Panc1 (cell line): Measurements from ENCODE around the gene EGR1. TPM values are rescaled to one million over a fixed set of nuclear protein-coding genes. Genes with fewer than 3 reads are reported as not detected.

Experiments
- ATAC-seq: fragments of 200-7000 bp; cut with Tn5 transposase; 2 replicates; pipeline ENCODE4 v1.9.1; 2020; ENCODE audit warnings: mild to moderate bottlenecking, moderate library complexity
- BruUV-seq: library from RNA; stranded (reverse); fragments of 400-500 nt; replicated peaks from 2 replicates; lab custom pipeline; 2021; lab: Mats Ljungman, UMichigan
- CTCF ChIA-PET: fragments of 300-600 bp; sonication (Branson Sonifier 250); formaldehyde crosslinking; loops from one replicate; lab custom pipeline; 2022; ENCODE audit warnings: antibody characterized with exemption; lab: Charles Lee
- POLR2A ChIA-PET: fragments of 300-600 bp; sonication (Branson Sonifier 250); formaldehyde crosslinking; loops from one replicate; lab custom pipeline; 2022; ENCODE audit warnings: antibody characterized with exemption; lab: Charles Lee
- DNase-seq: peaks from one replicate; pipeline ENCODE4 v3.0.0-alpha.2; 2010; ENCODE audit warnings: low read depth, low spot score
- H3K27ac ChIP-seq: 2 replicates; pipeline ENCODE4 v1.5.1; 2011; ENCODE audit warnings: mild to moderate bottlenecking, low read length, inconsistent platforms
- H3K27me3 ChIP-seq: fragments of 200-500 bp; sonication (Bioruptor generic); 2 replicates; pipeline ENCODE4 v1.6.0; 2014; ENCODE audit warnings: low read length, inconsistent platforms; ENCODE audit not compliant: control insufficient read depth, insufficient read depth
- H3K36me3 ChIP-seq: fragments of 200-500 bp; sonication (Bioruptor generic); 2 replicates; pipeline ENCODE4 v1.5.1; 2014; ENCODE audit warnings: inconsistent platforms, mild to moderate bottlenecking, low read length, moderate library complexity; ENCODE audit not compliant: control insufficient read depth, insufficient read depth
- H3K4me1 ChIP-seq: 2 replicates; pipeline ENCODE4 v1.5.1; 2011; ENCODE audit warnings: inconsistent platforms, mild to moderate bottlenecking, low read length, moderate library complexity; ENCODE audit not compliant: control insufficient read depth, insufficient read depth
- H3K4me3 ChIP-seq, 2 experiments: 2 replicates each; pipeline ENCODE4 v1.5.1; 2011 to 2012; ENCODE audit warnings: low read depth in 2 of 2, low read length in 2 of 2, mild to moderate bottlenecking in 2 of 2, inconsistent platforms in 1 of 2, moderate library complexity in 1 of 2
- H3K9me3 ChIP-seq: fragments of 200-500 bp; sonication (Bioruptor generic); 2 replicates; pipeline ENCODE4 v1.5.1; 2014; ENCODE audit warnings: low read depth, mild to moderate bottlenecking, inconsistent platforms, low read length, moderate library complexity; ENCODE audit not compliant: control insufficient read depth, insufficient read depth
- POLR2AphosphoS5 ChIP-seq: IDR thresholded peaks from 2 replicates; pipeline ENCODE4 v1.6.1; 2012; ENCODE audit warnings: mild to moderate bottlenecking, low read depth, low read length, moderate library complexity
- SIN3A ChIP-seq: IDR thresholded peaks from 2 replicates; pipeline ENCODE4 v1.6.1; 2012; ENCODE audit warnings: low read depth, mild to moderate bottlenecking, low read length, moderate library complexity, borderline replicate concordance; ENCODE audit not compliant: insufficient read depth
- TCF7L2 ChIP-seq: IDR thresholded peaks from 2 replicates; pipeline ENCODE4 v1.6.1; 2011; ENCODE audit warnings: mild to moderate bottlenecking, low read depth, low read length, inconsistent platforms
- in situ Hi-C: cut with HindIII; loops from 2 replicates; pipeline ENCODE4 v1.10.0; 2016; ENCODE audit warnings: low sequenced_read_pairs, low pct_unique_long_range_greater_than_20kb
- intact Hi-C: fragments of 100-400 bp; cut with micrococcal nuclease; formaldehyde crosslinking; loops from one replicate; pipeline ENCODE4 v1.10.0; 2022; ENCODE audit not compliant: unreplicated experiment
- total RNA-seq: library from RNA; stranded (reverse); gene quantifications from one replicate; pipeline ENCODE4 v1.2.1, GENCODE V29; 2021; ENCODE audit not compliant: unreplicated experiment
- TF ChIP-seq, protein P1 (sequence below), 2 experiments: IDR thresholded peaks; 2 replicates each; pipeline ENCODE4 v1.6.1; 2011 to 2012; ENCODE audit warnings: low read depth in 2 of 2, control low read depth in 1 of 2, low read length in 1 of 2, mild to moderate bottlenecking in 1 of 2, moderate library complexity in 1 of 2; ENCODE audit not compliant: insufficient read depth in 1 of 2

The EGR1 gene
- total RNA-seq, 1 experiment from 2014 or later, result 12.0 TPM

DNA sequence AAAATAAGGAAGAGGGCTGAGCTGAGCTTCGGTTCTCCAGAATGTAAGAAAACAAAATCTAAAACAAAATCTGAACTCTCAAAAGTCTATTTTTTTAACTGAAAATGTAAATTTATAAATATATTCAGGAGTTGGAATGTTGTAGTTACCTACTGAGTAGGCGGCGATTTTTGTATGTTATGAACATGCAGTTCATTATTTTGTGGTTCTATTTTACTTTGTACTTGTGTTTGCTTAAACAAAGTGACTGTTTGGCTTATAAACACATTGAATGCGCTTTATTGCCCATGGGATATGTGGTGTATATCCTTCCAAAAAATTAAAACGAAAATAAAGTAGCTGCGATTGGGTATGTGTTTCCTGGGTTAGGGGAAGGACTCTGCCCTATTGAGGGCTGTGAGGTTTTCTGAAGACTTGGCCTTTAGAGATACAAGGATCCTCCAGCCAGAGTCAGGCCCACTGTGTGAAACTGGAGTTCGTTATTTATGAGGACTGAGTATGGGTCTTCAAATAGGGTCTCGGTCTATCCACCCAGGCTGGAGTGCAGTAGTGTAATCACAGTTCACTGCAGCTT, 3.8 kb downstream of the EGR1 start:
- intact Hi-C loops, result no loop called here
- H3K4me3 ChIP-seq, result no peak overlapping the region
- in situ Hi-C loops, result no loop called here

DNA sequence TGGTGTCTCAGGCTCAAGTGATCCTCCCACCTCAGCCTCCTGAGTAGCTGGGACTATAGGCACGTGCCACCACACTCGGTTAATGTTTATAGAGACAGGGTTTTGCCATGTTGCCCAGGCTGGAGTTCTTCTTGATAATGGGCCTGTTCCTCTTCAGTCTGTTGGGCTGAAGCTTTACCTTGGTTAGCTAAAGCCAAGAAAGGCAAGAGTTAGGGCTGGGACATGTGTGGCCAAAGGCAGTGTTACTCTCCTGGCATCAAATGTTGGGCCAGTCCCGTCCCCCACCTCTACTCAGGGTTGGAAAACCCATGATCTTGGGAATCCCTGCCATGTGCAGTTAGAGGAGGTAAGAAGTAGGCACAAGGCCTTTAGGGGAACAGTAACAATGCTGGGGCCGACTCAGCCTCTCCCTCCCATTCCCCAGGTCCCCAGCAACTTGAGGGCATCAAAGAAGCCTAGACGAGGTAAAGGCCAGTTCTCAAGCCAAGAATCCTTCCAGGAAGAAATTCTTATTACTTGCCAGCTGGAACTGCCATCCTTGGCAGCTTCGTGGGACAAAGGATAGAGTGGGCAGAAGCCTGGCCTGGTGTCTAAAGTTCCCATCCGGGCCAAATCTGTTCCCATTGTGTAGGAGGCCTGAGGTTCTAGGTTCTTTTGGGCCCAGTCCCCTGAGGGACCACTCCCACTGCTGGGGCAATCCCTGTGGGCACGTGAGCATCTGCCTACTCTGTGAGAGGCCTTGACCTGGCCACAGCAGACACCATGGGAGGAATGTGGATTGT, 4.5 kb downstream of the EGR1 start:
- no peak for TF ChIP-seq SIN3A
- H3K9me3 ChIP-seq, result no peaks in the 10 kb centered on the region
- DNase-seq, result no peak
- ATAC-seq, result no peak
- BruUV-seq, result no TSS peak
- H3K4me1 ChIP-seq, result no peaks in the 10 kb centered on the region
- POLR2A ChIA-PET, result no interaction called here
- H3K27ac ChIP-seq, result no peak overlapping the region
- intact Hi-C loops (no loop called here), in situ Hi-C loops (no loop called here)
- H3K36me3 ChIP-seq, result no peaks in the 10 kb centered on the region
- no peaks in the 10 kb centered on the region for H3K27me3 ChIP-seq
- H3K4me3 ChIP-seq, result no peak overlapping the region
- CTCF ChIA-PET, result no interaction called here

More for the DNA sequence above, 3.8 kb downstream of the EGR1 start:
- no peak for DNase-seq
- Histone ChIP-seq H3K9me3 (no peaks in the 10 kb centered on the region), H3K36me3 (no peaks in the 10 kb centered on the region), H3K27me3 (no peaks in the 10 kb centered on the region), H3K27ac (no peak overlapping the region), H3K4me1 (no peaks in the 10 kb centered on the region)
- no peak for ATAC-seq
- ChIA-PET POLR2A (no interaction called here), CTCF (interaction anchor here (0.6 kb wide), 1 partner anchor 453 kb away, joined by 4 read pairs; no protein-coding TSS in a partner anchor)
- no peak for TF ChIP-seq TCF7L2
- TF ChIP-seq, protein P1, sequence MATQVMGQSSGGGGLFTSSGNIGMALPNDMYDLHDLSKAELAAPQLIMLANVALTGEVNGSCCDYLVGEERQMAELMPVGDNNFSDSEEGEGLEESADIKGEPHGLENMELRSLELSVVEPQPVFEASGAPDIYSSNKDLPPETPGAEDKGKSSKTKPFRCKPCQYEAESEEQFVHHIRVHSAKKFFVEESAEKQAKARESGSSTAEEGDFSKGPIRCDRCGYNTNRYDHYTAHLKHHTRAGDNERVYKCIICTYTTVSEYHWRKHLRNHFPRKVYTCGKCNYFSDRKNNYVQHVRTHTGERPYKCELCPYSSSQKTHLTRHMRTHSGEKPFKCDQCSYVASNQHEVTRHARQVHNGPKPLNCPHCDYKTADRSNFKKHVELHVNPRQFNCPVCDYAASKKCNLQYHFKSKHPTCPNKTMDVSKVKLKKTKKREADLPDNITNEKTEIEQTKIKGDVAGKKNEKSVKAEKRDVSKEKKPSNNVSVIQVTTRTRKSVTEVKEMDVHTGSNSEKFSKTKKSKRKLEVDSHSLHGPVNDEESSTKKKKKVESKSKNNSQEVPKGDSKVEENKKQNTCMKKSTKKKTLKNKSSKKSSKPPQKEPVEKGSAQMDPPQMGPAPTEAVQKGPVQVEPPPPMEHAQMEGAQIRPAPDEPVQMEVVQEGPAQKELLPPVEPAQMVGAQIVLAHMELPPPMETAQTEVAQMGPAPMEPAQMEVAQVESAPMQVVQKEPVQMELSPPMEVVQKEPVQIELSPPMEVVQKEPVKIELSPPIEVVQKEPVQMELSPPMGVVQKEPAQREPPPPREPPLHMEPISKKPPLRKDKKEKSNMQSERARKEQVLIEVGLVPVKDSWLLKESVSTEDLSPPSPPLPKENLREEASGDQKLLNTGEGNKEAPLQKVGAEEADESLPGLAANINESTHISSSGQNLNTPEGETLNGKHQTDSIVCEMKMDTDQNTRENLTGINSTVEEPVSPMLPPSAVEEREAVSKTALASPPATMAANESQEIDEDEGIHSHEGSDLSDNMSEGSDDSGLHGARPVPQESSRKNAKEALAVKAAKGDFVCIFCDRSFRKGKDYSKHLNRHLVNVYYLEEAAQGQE (IDR thresholded peaks at IDR 0.05; ENCODE audit: insufficient read depth in 1 of 2, low read depth in 2 of 2, low read length in 1 of 2), result no peak
- no TSS peak for BruUV-seq

DNA sequence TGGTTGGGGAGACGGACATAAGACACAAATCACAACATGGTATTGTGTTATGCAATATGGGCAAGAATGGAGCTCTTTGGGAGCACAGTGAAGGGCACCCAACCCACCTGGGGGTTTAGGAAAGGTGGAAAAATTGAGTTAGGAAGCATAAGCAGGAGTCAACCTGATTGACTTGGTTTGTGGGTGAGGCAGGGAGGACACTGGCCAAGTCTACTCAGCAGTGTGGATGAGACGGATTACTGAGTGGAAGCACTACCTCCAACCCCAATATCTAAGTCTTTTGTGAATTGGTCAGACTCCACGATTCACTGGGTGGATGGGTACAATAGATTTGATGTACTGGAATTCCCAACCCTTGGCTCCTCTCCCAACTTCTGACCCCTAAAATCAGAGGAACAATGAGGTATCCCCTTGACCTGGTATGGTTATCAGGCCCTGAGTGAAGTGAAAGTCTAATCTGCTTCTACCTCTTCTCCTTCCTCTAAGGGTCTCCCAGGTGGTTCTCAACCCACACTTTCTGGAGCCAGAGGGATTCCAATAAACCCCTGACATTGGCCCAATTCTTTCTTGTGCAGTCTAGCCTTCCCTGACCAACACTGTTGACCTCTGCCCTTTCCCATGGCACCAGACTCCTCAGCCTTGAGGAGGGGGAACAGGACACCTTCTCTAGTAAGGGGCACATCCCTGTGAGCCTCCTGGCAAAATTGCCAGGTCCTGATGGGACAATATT, 5.2 kb downstream of the EGR1 start:
- in situ Hi-C loops, result no loop called here
- ChIA-PET POLR2A (interaction anchor here (0.5 kb wide), 1 partner anchor 99 kb away, joined by 4 read pairs; no protein-coding TSS in a partner anchor), CTCF (no interaction called here)
- DNase-seq (no peak), ATAC-seq (no peak)
- Histone ChIP-seq H3K9me3 (no peaks in the 10 kb centered on the region), H3K27ac (no peak overlapping the region), H3K36me3 (no peaks in the 10 kb centered on the region), H3K4me3 (no peak overlapping the region), H3K4me1 (no peaks in the 10 kb centered on the region), H3K27me3 (no peaks in the 10 kb centered on the region)
- intact Hi-C loops, result no loop called here
- TF ChIP-seq SIN3A (no peak), POLR2AphosphoS5 (peak; percentile 38; the same call in 1 of the 2 replicates)
- no TSS peak for BruUV-seq
